Lower lobe of right lung (tissue), 2 donors: ENCODE results near the gene KIF19. TPM values are rescaled to one million over a fixed set of nuclear protein-coding genes. Genes with fewer than 3 reads are reported as not detected.
A peak's percentile ranks its signal among the peaks of the same experiment; 100 is the strongest.

ENCODE experiments used
- ATAC-seq, 2 donors: fragments of 200-7000 bp; cut with Tn5 transposase; one replicate each; pipeline ENCODE4 v1.9.1; 2020 to 2022; ENCODE audit warnings: mild to moderate bottlenecking in 2 of 2, moderate library complexity in 2 of 2
- DNase-seq: peaks from one replicate; pipeline ENCODE4 v3.0.0-alpha.2; 2020
- H3K27ac ChIP-seq: fragments of 200-600 bp; one replicate; pipeline ENCODE4 v1.8.0; 2022
- H3K27me3 ChIP-seq: fragments of 200-600 bp; one replicate; pipeline ENCODE4 v1.8.0; 2022; ENCODE audit warnings: low read depth
- H3K36me3 ChIP-seq: fragments of 200-600 bp; one replicate; pipeline ENCODE4 v1.8.0; 2022; ENCODE audit warnings: mild to moderate bottlenecking
- H3K4me1 ChIP-seq: fragments of 200-600 bp; one replicate; pipeline ENCODE4 v1.8.0; 2022
- H3K4me3 ChIP-seq: fragments of 200-600 bp; one replicate; pipeline ENCODE4 v1.8.0; 2022; ENCODE audit warnings: mild to moderate bottlenecking
- H3K9me3 ChIP-seq: fragments of 200-600 bp; one replicate; pipeline ENCODE4 v1.8.0; 2022
- CTCF ChIP-seq: fragments of 200-600 bp; IDR thresholded peaks from one replicate; pipeline ENCODE4 v1.8.0; 2022; ENCODE audit warnings: antibody characterized with exemption, mild to moderate bottlenecking
- intact Hi-C: fragments of 100-400 bp; cut with DNase I; formaldehyde crosslinking; loops from one replicate; pipeline ENCODE4 v1.11.0; 2022
- total RNA-seq: library from RNA; stranded (reverse); fragmentation: NEBNext Ultra II Directional; extraction: Animal tissue kit (Norgen Biotek cat#: 25700); gene quantifications from one replicate; pipeline ENCODE4 v1.2.1, GENCODE V29; 2021
- donor health status: DM: no; HTN: yes; CAD: no; lungs with severe emphysema.

The KIF19 gene
- total RNA-seq, 1 donor from 2014 or later = 3.6 TPM

GRCh38 chr17:74354123-74354522 is 28.1 kb downstream of the KIF19 start:
- intact Hi-C loops = no loop called here
- H3K27ac ChIP-seq = no peak overlapping the region
- H3K27me3 ChIP-seq = peaks cover 96% of the 10 kb centered on the region
- H3K36me3 ChIP-seq = no peaks in the 10 kb centered on the region
- peaks cover 8% of the 10 kb centered on the region for H3K4me1 ChIP-seq
- DNase-seq (no peak), ATAC-seq (peak; percentile 48 to 54)
- H3K9me3 ChIP-seq = no peaks in the 10 kb centered on the region
- no peak overlapping the region for H3K4me3 ChIP-seq
- TF ChIP-seq CTCF = peak; percentile 53

GRCh38 chr17:74354561-74354960 is 28.5 kb downstream of the KIF19 start:
- Histone ChIP-seq H3K4me1 (peaks cover 8% of the 10 kb centered on the region), H3K27me3 (peaks cover 96% of the 10 kb centered on the region), H3K27ac (no peak overlapping the region), H3K4me3 (no peak overlapping the region), H3K9me3 (no peaks in the 10 kb centered on the region), H3K36me3 (no peaks in the 10 kb centered on the region)
- intact Hi-C loops = no loop called here
- no peak for DNase-seq
- peak in 1 of 2 donors; percentile 2 for ATAC-seq
- TF ChIP-seq CTCF = no peak

- no peak for DNase-seq
- Histone ChIP-seq H3K4me3 (no peak overlapping the region), H3K36me3 (no peaks in the 10 kb centered on the region), H3K27ac (no peak overlapping the region), H3K4me1 (peaks cover 8% of the 10 kb centered on the region), H3K9me3 (no peaks in the 10 kb centered on the region), H3K27me3 (peaks cover 99% of the 10 kb centered on the region)
- no peak for ATAC-seq
- intact Hi-C loops = no loop called here
- TF ChIP-seq CTCF = no peak
Observed at GRCh38 chr17:74355065-74355464, 29.0 kb downstream of the KIF19 start.

GRCh38 chr17:74356646-74357465 is 30.8 kb downstream of the KIF19 start:
- no peak overlapping the region for H3K27ac ChIP-seq
- TF ChIP-seq CTCF = no peak
- H3K27me3 ChIP-seq = peaks cover 99% of the 10 kb centered on the region
- ATAC-seq (no peak), DNase-seq (no peak)
- H3K36me3 ChIP-seq = no peaks in the 10 kb centered on the region
- H3K4me1 ChIP-seq = peaks cover 8% of the 10 kb centered on the region
- intact Hi-C loops = no loop called here
- peak overlapping the region; percentile 19 for H3K4me3 ChIP-seq
- H3K9me3 ChIP-seq = no peaks in the 10 kb centered on the region

- no peak overlapping the region for H3K27ac ChIP-seq
- DNase-seq (no peak), ATAC-seq (no peak)
- H3K36me3 ChIP-seq = no peaks in the 10 kb centered on the region
- intact Hi-C loops = no loop called here
- H3K4me3 ChIP-seq = peak overlapping the region; percentile 19
- no peak for TF ChIP-seq CTCF
- peaks cover 99% of the 10 kb centered on the region for H3K27me3 ChIP-seq
- peaks cover 8% of the 10 kb centered on the region for H3K4me1 ChIP-seq
- H3K9me3 ChIP-seq = no peaks in the 10 kb centered on the region
Observed at GRCh38 chr17:74357466-74357809, 31.4 kb downstream of the KIF19 start.
